ENCODE measurements around the gene CSGALNACT2. TPM values are rescaled to one million over a fixed set of nuclear protein-coding genes. Genes with fewer than 3 reads are reported as not detected.

CSGALNACT2 gene
- total RNA-seq, 1 donor from 2014 or later = 7.1 TPM

GRCh38 chr10:43193496-43194080 is 55.3 kb downstream of the CSGALNACT2 start:
- H3K27ac ChIP-seq (replicated peaks) = no peak overlapping the region
- no peak for DNase-seq
- no peaks in the 10 kb centered on the region for H3K4me1 ChIP-seq
- H3K4me3 ChIP-seq = no peak overlapping the region
- TF ChIP-seq, protein P1, sequence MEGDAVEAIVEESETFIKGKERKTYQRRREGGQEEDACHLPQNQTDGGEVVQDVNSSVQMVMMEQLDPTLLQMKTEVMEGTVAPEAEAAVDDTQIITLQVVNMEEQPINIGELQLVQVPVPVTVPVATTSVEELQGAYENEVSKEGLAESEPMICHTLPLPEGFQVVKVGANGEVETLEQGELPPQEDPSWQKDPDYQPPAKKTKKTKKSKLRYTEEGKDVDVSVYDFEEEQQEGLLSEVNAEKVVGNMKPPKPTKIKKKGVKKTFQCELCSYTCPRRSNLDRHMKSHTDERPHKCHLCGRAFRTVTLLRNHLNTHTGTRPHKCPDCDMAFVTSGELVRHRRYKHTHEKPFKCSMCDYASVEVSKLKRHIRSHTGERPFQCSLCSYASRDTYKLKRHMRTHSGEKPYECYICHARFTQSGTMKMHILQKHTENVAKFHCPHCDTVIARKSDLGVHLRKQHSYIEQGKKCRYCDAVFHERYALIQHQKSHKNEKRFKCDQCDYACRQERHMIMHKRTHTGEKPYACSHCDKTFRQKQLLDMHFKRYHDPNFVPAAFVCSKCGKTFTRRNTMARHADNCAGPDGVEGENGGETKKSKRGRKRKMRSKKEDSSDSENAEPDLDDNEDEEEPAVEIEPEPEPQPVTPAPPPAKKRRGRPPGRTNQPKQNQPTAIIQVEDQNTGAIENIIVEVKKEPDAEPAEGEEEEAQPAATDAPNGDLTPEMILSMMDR (IDR thresholded peaks at IDR 0.05; ENCODE audit: borderline replicate concordance) = no peak
- peaks cover 8% of the 10 kb centered on the region for H3K27me3 ChIP-seq (ENCODE audit: low read depth)
- intact Hi-C loops (cut with micrococcal nuclease) = no loop called here
- H3K36me3 ChIP-seq = no peaks in the 10 kb centered on the region
- no peaks in the 10 kb centered on the region for H3K9me3 ChIP-seq (replicated peaks)

- Histone ChIP-seq H3K36me3 (no peaks in the 10 kb centered on the region), H3K27me3 (ENCODE audit: low read depth) (peaks cover 13% of the 10 kb centered on the region), H3K4me3 (no peak overlapping the region), H3K4me1 (no peaks in the 10 kb centered on the region), H3K9me3 (replicated peaks) (no peaks in the 10 kb centered on the region), H3K27ac (replicated peaks) (no peak overlapping the region)
- intact Hi-C loops (cut with micrococcal nuclease) = no loop called here
- TF ChIP-seq, protein P1 (IDR thresholded peaks at IDR 0.05; ENCODE audit: borderline replicate concordance) = no peak
- no peak for DNase-seq
Measured at GRCh38 chr10:43194266-43194665, 56.0 kb downstream of the CSGALNACT2 start.

- Histone ChIP-seq H3K27ac (replicated peaks) (no peak overlapping the region), H3K4me3 (no peak overlapping the region), H3K36me3 (no peaks in the 10 kb centered on the region), H3K27me3 (ENCODE audit: low read depth) (peaks cover 19% of the 10 kb centered on the region), H3K4me1 (no peaks in the 10 kb centered on the region), H3K9me3 (replicated peaks) (no peaks in the 10 kb centered on the region)
- intact Hi-C loops (cut with micrococcal nuclease) = no loop called here
- no peak for DNase-seq
- TF ChIP-seq, protein P1 (IDR thresholded peaks at IDR 0.05; ENCODE audit: borderline replicate concordance) = no peak
Measured at GRCh38 chr10:43194859-43195258, 56.6 kb downstream of the CSGALNACT2 start.

- TF ChIP-seq, protein P1 (IDR thresholded peaks at IDR 0.05; ENCODE audit: borderline replicate concordance) = no peak
- Histone ChIP-seq H3K4me1 (no peaks in the 10 kb centered on the region), H3K27ac (replicated peaks) (no peak overlapping the region), H3K36me3 (no peaks in the 10 kb centered on the region), H3K4me3 (no peak overlapping the region), H3K27me3 (ENCODE audit: low read depth) (peaks cover 25% of the 10 kb centered on the region), H3K9me3 (replicated peaks) (no peaks in the 10 kb centered on the region)
- intact Hi-C loops (cut with micrococcal nuclease) = no loop called here
- DNase-seq = no peak
Measured at GRCh38 chr10:43195557-43195956, 57.3 kb downstream of the CSGALNACT2 start.

GRCh38 chr10:43196131-43196980 is 58.1 kb downstream of the CSGALNACT2 start:
- intact Hi-C loops (cut with micrococcal nuclease) = no loop called here
- no peaks in the 10 kb centered on the region for H3K4me1 ChIP-seq
- no peak overlapping the region for H3K27ac ChIP-seq (replicated peaks)
- DNase-seq = no peak
- TF ChIP-seq, protein P1 (IDR thresholded peaks at IDR 0.05; ENCODE audit: borderline replicate concordance) = no peak
- no peaks in the 10 kb centered on the region for H3K36me3 ChIP-seq
- H3K27me3 ChIP-seq (ENCODE audit: low read depth) = peaks cover 33% of the 10 kb centered on the region
- H3K9me3 ChIP-seq (replicated peaks) = no peaks in the 10 kb centered on the region
- no peak overlapping the region for H3K4me3 ChIP-seq
